MV-4-11 (cell line): Measurements from ENCODE around the gene GRM4.

ENCODE experiments used
- DNase-seq: peaks from one replicate; lab custom pipeline; 2025; lab: John Stamatoyannopoulos, UW

Gene GRM4

GRCh38 chr6:33994472-33995308 is 151.2 kb downstream of the GRM4 start:
- no peak for DNase-seq

GRCh38 chr6:33993653-33994471 is 152.0 kb downstream of the GRM4 start:
- no peak for DNase-seq

GRCh38 chr6:33993091-33993490 is 152.8 kb downstream of the GRM4 start:
- no peak for DNase-seq

- DNase-seq, result no peak
Measured at GRCh38 chr6:33992191-33992590, 153.7 kb downstream of the GRM4 start.

GRCh38 chr6:33991610-33992009 is 154.3 kb downstream of the GRM4 start:
- no peak for DNase-seq

GRCh38 chr6:33990061-33990541 is 155.8 kb downstream of the GRM4 start:
- DNase-seq, result no peak

GRCh38 chr6:33989016-33989854 is 156.7 kb downstream of the GRM4 start:
- DNase-seq, result no peak

GRCh38 chr6:33988121-33989015 is 157.5 kb downstream of the GRM4 start:
- no peak for DNase-seq

GRCh38 chr6:33987531-33988021 is 158.3 kb downstream of the GRM4 start:
- no peak for DNase-seq

- DNase-seq, result no peak
Measured at GRCh38 chr6:33985947-33986346, 159.9 kb downstream of the GRM4 start.

- DNase-seq, result peak; percentile 46
Measured at GRCh38 chr6:33985313-33985751, 160.6 kb downstream of the GRM4 start.

GRCh38 chr6:33984466-33985312 is 161.2 kb downstream of the GRM4 start:
- DNase-seq, result no peak

- no peak for DNase-seq
Measured at GRCh38 chr6:33983721-33984465, 162.0 kb downstream of the GRM4 start.

- peak; percentile 66 for DNase-seq
Measured at GRCh38 chr6:33983109-33983716, 162.7 kb downstream of the GRM4 start.

GRCh38 chr6:33981861-33982260 is 164.0 kb downstream of the GRM4 start:
- DNase-seq, result no peak

GRCh38 chr6:33981421-33981820 is 164.5 kb downstream of the GRM4 start:
- DNase-seq, result no peak

GRCh38 chr6:33980176-33981175 is 165.4 kb downstream of the GRM4 start:
- DNase-seq, result no peak
